HG03060 (cell line): ENCODE data around the gene PTTG1.

ENCODE experiments used
- ATAC-seq: cut with Tn5 transposase; IDR thresholded peaks from one replicate; pipeline ENCODE4 v1.9.1; 2021; ENCODE audit warnings: low read depth, moderate number of reproducible peaks; ENCODE audit not compliant: unreplicated experiment

Gene PTTG1

GRCh38 chr5:160421625-160422258 is at the start of gene PTTG1:
TSS of gene PTTG1 (plus strand) at chr5:160421855. CDS start at chr5:160422313, 458 bp downstream.
- ATAC-seq = peak; percentile 43

GRCh38 chr5:160375166-160375565 is 46.5 kb upstream of the PTTG1 start:
- no peak for ATAC-seq

- ATAC-seq = no peak
Measured at GRCh38 chr5:160375701-160376100, 46.0 kb upstream of the PTTG1 start.

- ATAC-seq = no peak
Measured at GRCh38 chr5:160376416-160376815, 45.2 kb upstream of the PTTG1 start.

GRCh38 chr5:160377651-160378050 is 44.0 kb upstream of the PTTG1 start:
- ATAC-seq = no peak

- no peak for ATAC-seq
Measured at GRCh38 chr5:160378330-160378729, 43.3 kb upstream of the PTTG1 start.

- ATAC-seq = no peak
Measured at GRCh38 chr5:160379511-160379910, 42.1 kb upstream of the PTTG1 start.

- no peak for ATAC-seq
Measured at GRCh38 chr5:160380041-160380440, 41.6 kb upstream of the PTTG1 start.

GRCh38 chr5:160382346-160382745 is 39.3 kb upstream of the PTTG1 start:
- ATAC-seq = no peak

- ATAC-seq = no peak
Measured at GRCh38 chr5:160384681-160385080, 37.0 kb upstream of the PTTG1 start.

- ATAC-seq = no peak
Measured at GRCh38 chr5:160385496-160385895, 36.2 kb upstream of the PTTG1 start.

GRCh38 chr5:160387445-160387844 is 34.2 kb upstream of the PTTG1 start:
- no peak for ATAC-seq

- no peak for ATAC-seq
Measured at GRCh38 chr5:160390787-160391696, 30.6 kb upstream of the PTTG1 start.

GRCh38 chr5:160395111-160395510 is 26.5 kb upstream of the PTTG1 start:
- no peak for ATAC-seq

GRCh38 chr5:160397492-160397891 is 24.2 kb upstream of the PTTG1 start:
- no peak for ATAC-seq

- ATAC-seq = no peak
Measured at GRCh38 chr5:160398806-160399205, 22.8 kb upstream of the PTTG1 start.

- peak; percentile 41 for ATAC-seq
Measured at GRCh38 chr5:160399402-160400353, 22.0 kb upstream of the PTTG1 start, which contains the start of gene FAM200C. TSS of gene FAM200C (minus strand) at chr5:160400054. CDS start at chr5:160395490, 4,564 bp downstream.

- ATAC-seq = peak; percentile 54
Measured at GRCh38 chr5:160418561-160419457, 2.8 kb upstream of the PTTG1 start, which contains the start of gene SLU7. TSS of gene SLU7 (minus strand) at chr5:160419081. CDS start at chr5:160415294, 3,787 bp downstream.
